AG08395 (cell line): ENCODE measurements around the gene UBAP1L.
A peak's percentile ranks its signal among the peaks of the same experiment; 100 is the strongest.
"Not testable (repeated sequence)": the region's sequence is repeated elsewhere in the genome, so short reads cannot be mapped to it uniquely, and the experiment has no call there.

Experiments used
- DNase-seq: peaks from one replicate; pipeline ENCODE4 v3.0.0; 2012; ENCODE audit warnings: mixed read lengths, low spot score

The UBAP1L gene

DNA sequence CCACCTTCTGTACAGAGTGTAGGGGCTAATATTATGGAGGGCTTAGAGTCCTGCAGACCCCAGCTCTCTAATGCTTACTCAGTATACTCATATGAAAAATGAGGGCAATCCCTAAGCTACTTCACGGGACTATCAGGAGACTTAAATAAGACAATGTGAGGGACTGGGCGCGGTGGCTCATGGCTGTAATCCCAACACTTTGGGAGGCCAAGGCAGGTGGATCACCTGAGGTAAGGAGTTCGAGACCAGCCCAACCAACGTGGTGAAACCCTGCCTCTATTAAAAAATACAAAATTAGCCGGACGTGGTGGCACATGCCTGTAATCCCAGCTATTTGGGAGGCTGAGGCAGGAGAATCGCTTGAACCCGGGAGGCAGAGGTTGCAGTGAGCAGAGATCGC, 15.2 kb downstream of the UBAP1L start:
- not testable (repeated sequence) for DNase-seq

DNA sequence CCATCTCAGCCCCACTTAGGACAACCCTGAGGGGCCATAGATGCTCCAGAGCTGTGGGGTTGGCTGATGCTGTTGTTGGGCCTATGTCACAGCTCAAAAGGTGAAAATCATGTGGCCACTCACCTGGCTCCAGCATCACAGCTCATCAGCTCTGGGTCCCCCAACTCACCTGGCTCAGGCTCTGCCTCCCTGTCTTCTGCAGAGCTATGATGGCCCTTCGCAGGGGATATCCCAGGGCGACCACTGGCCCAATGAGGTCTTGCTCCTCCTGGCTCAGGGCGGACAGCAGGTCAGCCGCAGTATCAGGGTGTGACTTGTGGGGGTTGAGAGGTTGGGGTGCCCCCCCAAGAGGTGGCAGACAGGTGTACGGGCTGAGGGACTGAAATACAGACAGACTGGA, 15.7 kb downstream of the UBAP1L start:
- DNase-seq = no peak

DNA sequence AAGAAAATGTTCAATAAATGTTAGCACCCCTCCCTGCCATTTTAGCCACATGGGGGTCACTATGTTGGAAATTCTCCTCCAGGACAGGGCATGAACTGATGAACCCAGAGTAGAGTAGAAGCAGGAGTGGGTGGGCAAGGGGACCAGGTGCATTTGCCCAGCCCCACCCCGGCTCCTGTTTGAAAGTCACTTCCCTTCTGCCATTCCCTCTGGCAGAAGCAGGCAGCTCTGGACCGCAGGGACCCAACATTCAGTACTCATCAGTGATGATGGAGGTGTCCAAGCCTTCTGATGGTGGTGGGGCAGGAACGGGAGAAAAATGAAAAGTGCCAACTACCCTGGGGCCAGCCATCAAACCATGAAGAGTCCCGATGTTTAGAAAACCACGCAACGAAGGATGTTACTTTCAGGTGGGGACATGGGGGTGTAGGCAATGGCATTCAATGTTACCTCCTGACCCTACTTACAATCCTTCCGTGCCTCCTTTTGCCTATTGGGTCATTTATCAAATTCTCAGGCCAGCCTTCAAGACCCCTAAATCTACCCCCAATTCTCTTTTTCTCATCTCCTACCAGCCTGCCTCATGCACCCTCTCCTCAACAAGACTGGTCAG, 17.2 kb downstream of the UBAP1L start:
- DNase-seq = no peak

DNA sequence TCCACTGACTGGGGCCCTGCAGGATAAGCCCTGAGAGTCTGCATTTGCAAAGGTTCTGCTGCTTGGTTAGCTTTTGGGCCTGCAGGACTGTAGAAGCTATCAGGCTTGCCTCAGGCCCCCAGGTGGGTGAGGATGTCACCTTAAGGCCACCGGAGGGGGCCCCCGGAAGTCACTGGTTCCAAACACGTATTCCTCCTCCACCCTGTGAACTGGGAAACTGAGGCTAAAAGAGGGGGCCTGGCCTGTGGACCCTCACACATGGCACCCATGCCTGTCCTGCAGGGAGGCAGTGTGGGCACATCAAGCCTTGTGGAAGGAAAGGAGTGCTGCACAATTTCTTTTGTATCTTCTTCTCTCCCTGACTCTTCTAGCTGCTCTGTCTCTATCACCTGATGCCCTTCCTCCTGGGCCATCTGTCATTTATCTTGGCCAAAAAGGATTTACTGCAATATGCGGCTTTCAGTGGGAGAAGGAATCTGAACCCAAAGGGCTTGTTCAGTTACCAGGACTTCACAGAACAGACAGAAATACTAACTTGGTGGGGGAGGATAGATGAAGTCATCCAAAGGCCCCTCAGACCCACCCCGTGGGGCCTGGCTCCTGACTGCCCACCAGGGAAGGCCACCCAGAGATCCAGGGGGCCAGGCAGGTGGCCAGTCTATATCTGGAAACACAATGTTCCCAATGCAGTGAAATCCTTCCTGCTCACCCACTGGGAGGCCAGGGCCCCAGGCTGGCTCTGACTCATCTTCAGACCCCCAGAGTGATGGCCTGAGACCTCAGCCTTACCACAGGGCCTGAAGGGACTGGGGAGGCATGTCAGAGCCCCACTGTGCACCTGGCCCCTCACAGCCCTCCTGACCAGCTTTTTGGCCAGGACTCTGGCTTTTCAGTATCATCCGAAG, 18.3 kb downstream of the UBAP1L start:
- DNase-seq = no peak

DNA sequence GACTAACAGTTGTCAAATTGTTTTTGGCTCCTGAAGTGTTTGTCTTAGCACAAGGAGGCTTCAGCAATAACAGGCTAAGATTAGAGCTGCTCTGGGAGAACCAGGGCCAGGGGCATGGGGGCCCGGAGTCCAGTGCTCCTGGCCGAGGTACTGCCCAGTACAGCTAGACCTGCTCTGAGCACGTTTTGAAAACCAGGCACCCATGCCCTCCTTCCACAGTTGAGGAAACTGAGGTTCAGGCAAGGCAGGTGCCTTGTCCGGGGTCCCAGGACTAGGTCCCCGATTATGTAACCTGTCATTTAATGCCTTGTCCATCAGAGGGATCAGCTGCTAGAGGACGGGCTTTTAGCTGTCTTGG, 19.3 kb downstream of the UBAP1L start:
- no peak for DNase-seq

DNA sequence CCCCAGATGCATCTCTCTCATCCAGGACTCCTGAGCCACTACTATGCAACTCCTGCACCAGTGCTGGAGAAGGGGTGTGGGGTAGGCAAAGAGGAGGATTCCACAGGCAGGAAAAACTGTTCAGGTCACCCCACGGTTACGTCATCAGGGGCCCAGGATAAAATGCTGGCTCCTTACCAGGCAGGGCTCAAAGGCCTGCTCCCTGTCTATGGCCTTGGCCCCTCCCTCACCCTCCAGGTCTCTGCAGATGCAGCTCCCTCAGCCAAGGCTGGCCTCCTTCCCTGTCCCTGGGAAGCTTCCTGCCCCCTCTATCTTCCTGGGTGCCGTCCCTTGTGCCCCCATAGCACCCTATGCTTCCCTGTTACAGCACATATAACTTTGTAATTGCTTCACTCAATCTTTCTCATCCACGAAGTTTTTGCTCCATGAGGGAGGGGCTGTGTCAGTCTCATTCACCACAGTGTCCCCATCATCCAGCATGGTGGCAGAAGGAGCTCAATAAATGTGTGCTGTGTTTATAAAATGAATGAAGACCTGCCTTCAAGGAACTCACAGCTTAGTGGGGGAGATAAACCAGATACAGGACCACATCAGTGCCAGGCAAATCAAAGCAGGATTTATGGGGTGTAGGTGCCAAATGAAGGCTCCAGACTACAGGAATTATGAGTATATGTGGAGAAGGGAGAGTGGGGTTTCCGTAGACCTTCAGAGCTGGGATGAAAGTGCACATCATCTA, 19.8 kb downstream of the UBAP1L start:
- DNase-seq = no peak

DNA sequence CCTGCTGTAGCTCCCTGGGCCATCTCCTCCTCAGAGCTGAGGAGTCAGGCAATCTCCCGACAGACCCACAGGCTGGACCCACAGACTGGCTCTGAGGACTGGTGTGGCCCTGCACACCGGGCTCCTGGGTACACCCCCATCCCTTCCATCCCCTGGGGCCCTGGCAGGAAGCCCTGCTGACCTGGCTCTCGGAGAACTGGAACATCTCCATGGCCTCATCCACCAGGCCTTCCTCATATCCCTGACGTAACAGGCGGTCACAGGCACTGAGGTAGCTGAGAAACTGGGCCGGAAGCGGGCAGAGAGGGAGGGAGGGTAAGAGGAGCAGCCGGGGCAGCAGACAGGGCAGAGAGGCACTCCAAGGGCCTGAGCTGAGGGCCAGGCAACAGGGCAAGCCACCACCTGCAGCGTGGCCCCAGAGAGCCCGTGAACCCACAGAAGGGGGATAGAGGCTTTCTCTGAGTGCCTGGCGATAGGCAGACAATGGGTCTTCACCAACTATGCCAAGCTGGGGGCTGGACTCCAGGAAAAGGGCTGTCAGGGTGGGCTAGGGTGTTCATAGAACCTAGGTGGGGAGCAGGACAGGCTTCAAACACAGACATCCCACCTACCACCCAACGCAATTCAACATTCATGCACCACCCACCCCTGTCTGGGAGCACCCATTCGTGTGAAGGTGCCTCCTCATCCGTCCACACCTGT, 20.6 kb downstream of the UBAP1L start:
- no peak for DNase-seq

DNA sequence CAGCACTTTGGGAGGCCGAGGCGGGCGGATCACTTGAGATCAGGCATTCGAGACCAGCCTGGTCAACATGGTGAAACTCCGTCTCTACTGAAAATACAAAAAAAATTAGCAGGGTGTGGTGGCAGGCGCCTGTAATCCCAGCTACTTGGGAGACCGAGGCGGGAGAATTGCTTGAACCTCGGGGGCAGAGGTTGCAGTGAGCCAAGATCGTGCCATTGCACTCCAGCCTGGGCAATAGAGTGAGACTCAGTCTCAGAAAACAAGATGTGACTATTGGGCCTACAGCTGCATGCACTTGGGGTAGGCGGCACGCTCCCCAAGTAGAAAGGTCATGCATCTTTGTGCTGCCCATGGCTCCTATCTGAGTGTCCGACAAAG, 21.2 kb downstream of the UBAP1L start:
- DNase-seq = not testable (repeated sequence)

DNA sequence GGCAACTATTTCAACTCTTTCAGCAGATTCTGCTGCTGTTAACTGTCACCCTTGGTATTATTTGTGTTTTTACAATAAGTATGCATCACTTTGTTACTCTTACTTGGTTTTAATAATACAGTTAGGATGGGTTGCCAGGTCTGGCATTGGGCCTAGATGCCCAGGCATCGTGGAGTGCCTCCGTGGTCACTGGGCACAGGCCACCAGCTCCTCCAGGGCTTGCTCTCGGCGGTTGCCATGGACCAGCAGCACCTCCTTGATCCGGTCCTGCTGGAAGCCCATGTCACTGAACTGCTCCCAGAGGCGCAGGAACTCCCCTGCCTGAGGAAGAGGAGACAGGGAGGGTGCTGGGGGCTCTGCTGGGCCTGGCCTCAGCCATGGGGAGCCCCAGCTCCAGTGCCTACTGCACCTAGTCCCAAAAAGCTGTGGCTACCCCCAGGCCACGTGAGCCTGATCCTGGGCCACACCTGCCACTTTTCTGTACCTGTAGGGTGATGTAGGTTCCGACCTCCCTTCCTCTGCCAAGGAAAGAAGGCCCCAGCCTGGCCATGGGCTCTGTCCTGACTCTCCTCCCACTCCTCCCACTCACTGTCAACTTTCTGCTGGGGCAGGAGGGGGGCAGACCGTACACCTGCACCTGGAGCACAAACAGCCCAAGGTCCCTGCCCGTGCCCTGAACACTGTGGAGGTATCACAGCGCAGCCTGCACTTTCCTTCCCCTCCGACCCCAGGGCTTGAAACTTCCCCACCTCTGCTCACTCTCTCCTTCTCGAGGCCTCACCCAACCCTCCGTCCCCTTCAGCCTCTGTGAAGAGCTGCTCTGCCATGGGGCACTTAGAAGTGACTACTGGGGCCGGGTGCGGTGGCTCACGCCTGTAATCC, 21.8 kb downstream of the UBAP1L start:
- no peak for DNase-seq

DNA sequence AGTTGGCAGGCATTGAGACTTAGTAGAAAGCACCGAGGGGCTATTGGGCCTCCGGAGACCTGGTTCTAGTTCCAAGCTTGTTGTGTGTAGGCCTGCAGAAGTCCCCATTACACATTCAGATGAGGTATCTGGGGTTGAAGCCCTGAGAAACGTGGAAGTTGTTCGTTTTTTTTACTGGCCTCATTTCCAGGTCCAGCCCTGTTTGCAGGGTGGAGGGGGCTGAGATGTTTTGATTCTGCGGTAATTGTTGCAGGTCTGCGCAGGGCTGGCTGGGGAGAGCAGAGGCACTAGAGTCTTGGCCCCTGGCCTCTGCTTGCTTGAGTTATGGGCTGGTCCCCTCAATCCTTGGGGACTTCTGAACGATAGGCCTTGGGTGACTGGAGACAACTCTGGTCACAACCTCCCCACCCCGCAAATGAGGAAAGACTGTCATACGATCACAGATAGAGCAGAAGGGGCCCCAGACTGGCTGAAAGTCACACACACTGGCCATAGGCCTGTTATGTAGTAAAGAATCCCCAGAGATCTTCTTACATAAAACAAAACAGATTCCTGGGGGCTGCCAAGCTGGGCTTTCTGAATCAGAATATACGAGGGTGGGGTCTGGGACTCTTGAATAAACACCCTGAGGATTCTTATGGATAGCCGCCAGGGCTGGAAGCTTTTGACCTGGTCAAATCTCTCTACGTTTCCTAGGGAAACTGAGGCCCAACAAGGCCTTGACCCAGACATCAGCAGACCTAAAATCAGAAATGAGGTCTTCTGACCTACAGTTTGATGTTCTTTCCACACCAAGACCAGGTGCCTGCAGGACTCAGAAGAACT, 22.8 kb downstream of the UBAP1L start:
- no peak for DNase-seq

DNA sequence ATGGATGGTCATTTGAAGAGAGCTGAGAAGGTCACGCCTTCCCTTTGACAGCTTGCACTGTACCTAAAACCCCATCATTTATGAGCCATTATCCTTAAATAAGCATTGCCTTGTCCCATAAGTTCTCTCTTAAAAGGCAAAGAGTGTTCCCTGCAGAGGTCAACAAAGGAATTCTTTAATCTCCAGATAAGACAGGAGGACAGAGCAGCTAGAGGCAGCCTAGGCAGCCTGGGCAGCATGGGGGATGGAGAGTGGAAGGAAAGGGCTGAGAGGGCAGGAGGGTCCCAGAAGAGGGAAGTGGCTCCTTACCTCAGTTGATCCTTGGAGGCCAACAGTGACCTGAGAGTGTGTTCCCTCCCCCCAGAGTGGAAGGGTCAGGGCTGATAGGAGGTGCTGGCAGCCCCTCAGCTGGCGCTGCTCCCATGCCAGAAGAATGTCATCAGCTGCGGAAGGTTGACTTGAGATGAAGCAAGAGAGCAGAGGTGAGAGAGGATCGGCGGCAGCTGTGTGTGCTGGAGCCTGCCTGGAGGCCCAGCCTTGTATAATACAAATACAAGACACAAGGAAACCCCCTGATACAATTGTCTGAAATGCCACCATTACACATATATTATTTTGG, 25.7 kb downstream of the UBAP1L start:
- no peak for DNase-seq

DNA sequence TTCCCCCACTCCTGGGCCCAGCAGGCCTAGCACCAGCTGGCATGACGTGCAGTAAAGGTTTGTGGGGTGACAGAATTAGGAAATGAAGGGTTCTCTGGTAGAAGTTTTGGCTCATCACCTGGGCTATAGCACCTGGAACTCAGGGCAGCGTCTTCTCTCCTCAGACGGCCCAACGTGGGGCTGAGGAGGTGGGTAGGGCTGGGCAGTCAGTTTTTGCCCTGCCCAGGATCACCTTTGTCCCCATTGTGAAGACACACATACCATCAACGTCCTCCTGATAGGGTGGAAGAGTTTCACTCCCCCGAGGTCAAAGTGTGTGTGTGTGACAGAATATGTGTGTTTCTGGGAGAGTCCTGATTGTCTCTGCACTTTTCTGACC, 26.4 kb downstream of the UBAP1L start:
- no peak for DNase-seq

DNA sequence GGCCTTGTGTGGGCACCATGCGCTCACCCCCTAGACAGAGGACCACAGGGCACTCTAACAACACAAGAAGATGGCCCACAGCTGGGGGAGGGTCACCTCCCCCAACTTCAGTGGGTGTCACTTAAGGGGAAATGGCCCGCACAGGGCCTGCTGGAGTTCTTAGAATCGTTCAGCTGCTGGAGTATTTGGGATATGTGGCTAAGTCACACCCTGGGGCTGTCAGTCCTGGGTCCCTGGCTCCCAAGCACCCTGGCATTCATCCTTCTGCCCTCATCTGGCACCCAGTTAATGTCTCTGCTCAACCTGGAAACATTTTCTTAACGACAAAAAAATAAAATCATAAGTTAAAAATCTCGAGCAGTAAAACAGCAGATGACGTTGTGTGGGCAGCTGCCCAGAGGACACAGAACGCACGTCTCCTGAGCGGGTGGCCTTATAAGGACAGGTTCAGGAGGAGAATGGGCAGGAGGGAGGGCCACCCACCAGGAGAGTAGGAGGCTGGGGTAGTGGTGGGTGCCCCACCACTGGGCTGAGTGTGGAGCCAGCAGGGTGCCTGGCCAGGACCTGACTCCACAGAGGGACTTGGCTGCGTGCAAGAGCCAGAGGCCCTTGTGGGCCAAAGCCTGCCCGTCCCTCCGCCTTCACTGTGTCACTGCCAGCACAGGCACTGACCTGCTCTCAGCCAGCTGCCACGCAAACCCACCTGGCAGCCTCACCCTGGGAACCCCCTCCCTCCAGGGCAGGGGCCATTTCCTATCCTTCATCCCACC, 26.9 kb downstream of the UBAP1L start:
- DNase-seq = no peak

DNA sequence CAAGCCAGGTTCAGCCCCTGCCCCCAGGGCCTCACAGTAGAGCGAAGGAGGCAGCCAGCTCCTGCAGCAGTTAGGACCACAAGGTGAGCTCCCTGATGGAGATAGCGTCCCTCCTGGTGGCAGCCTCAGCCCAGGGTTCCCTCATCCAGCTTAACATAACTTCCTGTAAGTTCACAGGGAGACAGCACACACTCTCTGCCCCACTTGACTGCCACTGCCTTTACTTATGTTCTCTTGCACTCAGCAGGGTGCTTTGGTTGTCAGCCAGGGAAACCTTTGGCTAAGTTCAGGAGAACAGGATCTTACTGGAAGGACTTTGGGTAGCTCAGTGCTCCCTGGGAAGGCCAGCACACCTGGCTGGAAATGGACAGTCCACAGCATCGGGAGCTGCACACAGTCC, 27.6 kb downstream of the UBAP1L start:
- no peak for DNase-seq

DNA sequence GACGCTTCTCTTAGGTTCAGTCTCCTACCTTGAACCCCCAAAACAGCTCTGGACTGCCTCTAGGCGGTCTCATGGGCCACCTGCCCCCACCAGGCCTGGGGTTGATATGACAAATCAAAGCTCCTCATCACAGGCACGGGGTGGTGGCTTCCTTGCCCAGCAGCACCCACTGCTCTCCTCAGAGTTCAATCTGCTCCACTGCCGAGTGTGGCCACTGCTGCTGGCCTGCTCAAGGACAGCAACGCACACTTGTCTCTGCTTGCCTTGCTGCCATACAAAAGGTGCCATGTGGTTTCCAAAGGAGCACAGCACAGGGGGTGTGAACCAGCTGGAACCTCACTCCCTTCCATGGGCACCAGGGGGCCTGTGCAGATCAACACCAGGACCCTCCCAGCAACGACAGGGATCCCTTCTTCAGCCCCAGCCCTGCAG, 28.3 kb downstream of the UBAP1L start:
- no peak for DNase-seq

DNA sequence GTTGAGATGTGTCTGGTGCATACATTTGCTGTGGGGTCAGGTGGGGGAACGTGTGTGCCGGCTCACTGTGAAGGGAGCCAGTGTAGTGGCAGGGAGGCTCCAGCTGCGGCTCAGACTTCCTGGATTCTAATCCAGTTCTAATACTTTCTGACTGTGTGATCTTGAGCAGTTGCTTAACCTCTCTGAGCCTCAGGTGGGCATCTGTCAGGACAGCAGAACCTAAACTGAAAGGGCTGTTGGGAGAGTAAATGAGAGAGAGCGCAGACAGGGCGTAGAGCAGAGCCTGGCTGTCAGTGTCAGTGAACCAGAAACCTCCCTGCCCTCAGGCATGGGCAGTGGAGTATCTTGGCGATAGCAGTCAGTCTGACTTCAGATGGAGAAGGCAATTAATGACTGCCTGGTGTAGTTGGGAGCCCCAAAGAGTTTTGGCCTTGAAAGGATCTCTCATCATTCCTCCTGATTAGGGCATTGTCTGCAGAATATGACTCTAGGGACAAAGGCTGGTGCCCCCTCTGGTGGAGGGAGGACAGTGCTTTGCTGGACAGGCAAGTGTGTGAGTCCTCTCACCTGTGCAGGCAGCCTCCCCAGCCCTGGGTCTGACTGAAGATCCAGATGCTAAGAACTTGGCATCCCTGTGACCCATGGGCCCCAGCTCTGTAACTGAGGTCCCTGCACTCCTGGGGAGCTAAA, 28.9 kb downstream of the UBAP1L start:
- DNase-seq = peak; percentile 36

DNA sequence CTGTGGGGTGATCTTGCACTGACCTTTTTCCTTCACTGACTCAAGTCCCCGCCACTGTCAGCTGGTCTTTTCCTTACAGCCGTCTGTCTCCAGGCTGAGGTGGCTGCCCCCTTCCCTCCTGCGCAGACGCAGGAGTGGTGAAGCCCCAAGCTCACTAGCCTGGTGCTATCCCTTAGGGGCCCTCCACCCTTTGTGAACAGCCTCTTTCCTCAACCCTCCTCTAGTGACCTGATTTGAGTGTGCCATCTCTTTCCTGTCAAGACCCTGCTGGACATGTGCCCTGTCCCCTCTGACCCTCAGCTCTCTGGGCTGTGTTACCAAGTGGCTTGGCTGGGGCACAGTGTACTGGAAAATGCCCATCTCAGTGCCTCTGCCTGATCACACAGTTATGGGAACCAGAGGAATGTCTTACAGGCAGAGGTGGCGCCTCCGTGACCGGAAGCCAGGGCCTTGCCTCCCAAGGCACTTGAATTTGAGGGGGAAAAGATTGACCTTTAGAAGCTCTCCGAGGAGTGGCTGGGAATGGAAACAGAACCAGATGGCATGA, 29.7 kb downstream of the UBAP1L start:
- no peak for DNase-seq

DNA sequence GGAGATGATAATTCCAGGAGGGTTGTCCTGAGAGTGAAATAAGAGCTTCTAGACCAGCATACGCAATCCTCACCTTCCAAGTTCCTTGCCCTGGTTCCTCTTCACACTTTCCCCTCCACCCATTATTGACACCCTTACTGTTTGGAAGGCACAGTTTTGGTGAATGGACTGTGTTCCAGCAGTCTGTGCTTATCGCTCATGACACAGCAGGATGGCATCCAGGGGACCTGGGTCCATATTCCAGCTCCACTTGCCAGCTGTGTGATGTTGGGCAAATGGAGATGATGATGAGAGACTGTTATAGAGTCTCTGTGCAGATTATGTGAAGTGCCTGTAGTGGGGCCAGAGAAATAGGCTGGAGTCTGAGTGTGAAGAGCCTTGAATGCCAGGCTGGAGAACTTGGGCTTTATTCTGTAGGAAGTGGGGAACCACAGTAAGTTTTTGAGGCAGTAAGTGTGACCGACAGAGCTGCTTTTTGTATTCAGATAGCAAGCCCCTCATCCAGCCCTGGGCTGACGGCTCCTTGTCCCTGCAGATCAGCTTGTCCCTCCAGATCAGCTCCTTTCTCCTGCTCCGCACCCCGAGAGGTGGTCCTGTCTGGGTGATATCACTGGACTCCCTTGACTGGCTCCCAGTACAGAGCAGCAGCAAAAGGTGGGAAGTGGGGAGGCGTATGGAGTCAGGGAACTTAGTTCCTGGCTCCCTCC, 30.3 kb downstream of the UBAP1L start:
- DNase-seq = no peak
